HG02678 (cell line): ENCODE results near the gene PCLO.
"Not testable (repeated sequence)": the region's sequence is repeated elsewhere in the genome, so short reads cannot be mapped to it uniquely, and the experiment has no call there.

Experiments
- ATAC-seq: cut with Tn5 transposase; IDR thresholded peaks from one replicate; pipeline ENCODE4 v1.9.1; 2021; ENCODE audit warnings: mild to moderate bottlenecking, moderate library complexity; ENCODE audit not compliant: unreplicated experiment

The PCLO gene

GRCh38 chr7:83053965-83054364, 108.7 kb downstream of the PCLO start:
- no peak for ATAC-seq

GRCh38 chr7:83040484-83040883, 122.2 kb downstream of the PCLO start:
- no peak for ATAC-seq

GRCh38 chr7:83038787-83039186, 123.9 kb downstream of the PCLO start:
- ATAC-seq, result no peak

GRCh38 chr7:83036721-83037380, 125.8 kb downstream of the PCLO start:
- no peak for ATAC-seq

- ATAC-seq, result no peak
Measured at GRCh38 chr7:83036130-83036529, 126.6 kb downstream of the PCLO start.

- no peak for ATAC-seq
Measured at GRCh38 chr7:83032195-83032594, 130.5 kb downstream of the PCLO start.

- ATAC-seq, result not testable (repeated sequence)
Measured at GRCh38 chr7:83023817-83024665, 138.6 kb downstream of the PCLO start.

- no peak for ATAC-seq
Measured at GRCh38 chr7:83021032-83021431, 141.7 kb downstream of the PCLO start.

- ATAC-seq, result no peak
Measured at GRCh38 chr7:83020161-83020560, 142.5 kb downstream of the PCLO start.

- no peak for ATAC-seq
Measured at GRCh38 chr7:83015916-83016315, 146.8 kb downstream of the PCLO start.

GRCh38 chr7:83014546-83014945, 148.1 kb downstream of the PCLO start:
- ATAC-seq, result no peak

GRCh38 chr7:83011954-83012353, 150.7 kb downstream of the PCLO start:
- ATAC-seq, result no peak

GRCh38 chr7:83005410-83005809, 157.3 kb downstream of the PCLO start:
- ATAC-seq, result no peak

GRCh38 chr7:83001362-83002040, 161.2 kb downstream of the PCLO start:
- no peak for ATAC-seq

GRCh38 chr7:82998436-82998835, 164.2 kb downstream of the PCLO start:
- no peak for ATAC-seq

- no peak for ATAC-seq
Measured at GRCh38 chr7:82985144-82985802, 177.4 kb downstream of the PCLO start.

GRCh38 chr7:82980130-82980788, 182.4 kb downstream of the PCLO start:
- ATAC-seq, result no peak

- no peak for ATAC-seq
Measured at GRCh38 chr7:82975811-82976468, 186.7 kb downstream of the PCLO start.

GRCh38 chr7:82972135-82972534, 190.5 kb downstream of the PCLO start:
- no peak for ATAC-seq
